NK-92 treated with Interleukin-12 subunit alpha and Interleukin-12 subunit beta, amount 100 ng/mL, for 24 hours (cell line): ENCODE data around the gene DDIT4.

Experiments
- DNase-seq: peaks from one replicate; lab custom pipeline; 2025; lab: John Stamatoyannopoulos, UW

The DDIT4 gene

DNA sequence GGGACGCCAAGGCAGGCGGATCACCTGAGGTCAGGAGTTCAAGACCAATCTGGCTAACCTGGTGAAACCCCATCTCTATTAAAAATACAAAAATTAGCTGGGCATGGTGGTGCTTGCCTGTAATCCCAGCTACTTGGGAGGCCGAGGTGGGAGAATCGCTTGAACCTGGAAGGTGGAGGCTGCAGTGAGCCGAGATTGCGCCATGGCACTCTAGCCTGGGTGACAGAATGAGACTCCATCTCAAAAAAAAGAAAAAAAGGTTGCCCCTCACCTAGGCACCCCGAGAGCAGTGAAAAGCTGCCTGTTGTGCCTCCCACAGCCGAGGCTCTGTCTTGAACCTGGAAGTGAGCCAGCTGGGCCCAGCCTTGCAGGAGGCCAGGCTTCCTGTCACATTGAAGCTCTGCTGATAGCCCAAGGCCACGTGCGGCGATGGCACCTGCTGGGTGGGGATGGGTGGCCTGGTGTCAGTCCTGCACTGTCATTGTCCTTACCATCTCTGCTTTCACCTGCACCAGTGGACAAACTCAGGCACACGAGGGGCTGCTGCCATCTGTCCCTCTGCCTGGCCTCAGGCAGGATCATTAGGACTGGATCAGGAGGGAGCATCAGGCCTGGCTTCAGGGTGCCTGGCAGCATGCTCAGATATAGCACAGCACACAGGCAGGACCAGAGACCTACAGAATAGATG is 43.2 kb downstream of the DDIT4 start:
- DNase-seq = peak; percentile 7

- peak; percentile 51 for DNase-seq
Observed at GRCh38 chr10:72318418-72319262, 44.9 kb downstream of the DDIT4 start.

DNA sequence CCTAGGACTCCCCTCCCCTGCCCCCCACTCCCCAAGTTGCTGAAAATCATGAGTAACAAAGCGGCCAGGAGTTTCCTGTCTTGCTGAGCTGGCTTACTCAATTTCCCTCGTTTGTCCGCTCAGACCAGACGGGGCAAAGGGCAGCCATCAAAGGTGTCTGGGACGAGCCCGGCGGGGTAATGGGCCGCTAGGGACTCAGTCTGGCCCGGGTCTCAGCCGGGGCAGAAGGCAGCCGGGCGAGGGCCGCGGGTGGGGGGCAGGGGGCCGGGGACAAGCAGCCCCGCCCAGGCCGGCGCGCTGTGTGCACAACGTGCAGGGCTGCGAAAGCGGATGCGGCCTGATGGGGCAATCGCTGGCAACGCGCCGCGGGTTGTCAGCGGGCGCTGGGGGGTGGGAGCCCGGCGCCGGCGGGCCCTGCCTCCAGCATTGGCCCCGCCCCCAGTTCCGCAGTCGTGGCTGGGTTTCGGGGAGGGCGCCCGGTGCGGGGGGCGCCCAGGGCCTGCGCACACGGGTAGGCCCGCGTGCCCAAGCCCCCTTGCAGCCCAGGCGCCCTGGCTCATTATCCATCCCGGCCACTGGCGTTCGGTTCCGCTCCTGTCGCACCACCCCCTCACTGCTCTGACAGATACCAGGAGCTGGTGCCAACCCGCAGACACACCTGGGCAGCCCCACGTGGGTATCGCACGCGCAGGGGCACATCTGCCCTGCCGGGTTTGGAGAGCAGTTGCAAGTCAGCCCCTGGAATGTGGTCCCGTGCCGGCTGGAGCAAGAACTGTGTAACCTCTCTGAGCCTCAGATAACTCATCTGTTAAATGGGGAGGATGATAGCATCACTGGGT is 45.9 kb downstream of the DDIT4 start:
- peak; percentile 90 for DNase-seq

- peak; percentile 83 for DNase-seq
Observed at GRCh38 chr10:72320676-72321247, 47.0 kb downstream of the DDIT4 start.

- DNase-seq = peak; percentile 29
Observed at GRCh38 chr10:72321248-72322029, 47.7 kb downstream of the DDIT4 start.

- DNase-seq = no peak
Observed at GRCh38 chr10:72322030-72322279, 48.2 kb downstream of the DDIT4 start.

DNA sequence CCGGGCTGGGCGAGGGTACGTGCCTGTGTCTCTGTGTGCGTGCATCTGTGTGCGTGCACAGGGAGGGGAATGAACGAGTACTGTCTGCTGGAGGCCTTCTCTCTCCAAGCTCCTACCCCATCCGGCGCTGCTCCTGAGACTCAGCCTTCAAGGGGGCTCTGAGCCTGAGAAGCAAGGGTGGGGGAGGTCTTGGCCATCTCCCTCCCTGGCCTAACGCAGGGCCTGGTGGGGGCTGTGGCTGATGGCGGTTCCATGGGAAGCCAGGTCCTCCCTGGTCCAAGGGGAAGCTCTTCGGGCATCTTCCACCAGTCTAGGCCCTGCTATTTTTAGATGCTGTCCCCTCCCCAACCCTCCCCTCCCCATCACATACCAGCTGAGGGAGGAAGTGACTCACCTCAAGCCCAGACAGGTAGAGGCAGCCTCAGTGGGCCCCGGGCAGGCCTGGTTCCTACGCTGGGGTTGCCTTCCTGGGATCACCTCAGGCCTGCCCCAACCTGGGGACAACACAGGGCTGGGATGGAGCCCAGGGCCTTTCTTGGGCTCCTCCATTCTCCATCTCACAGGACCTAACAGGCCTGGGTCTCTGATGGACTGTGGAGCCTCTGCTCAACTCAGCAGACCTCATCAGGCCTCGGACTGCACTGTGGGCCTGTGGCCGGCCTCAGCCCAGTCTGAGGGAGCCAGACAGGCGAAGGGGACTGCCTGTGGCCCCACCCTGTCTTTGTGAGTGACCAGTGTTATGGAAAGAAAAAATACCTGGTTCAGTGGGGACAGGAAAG is 48.7 kb downstream of the DDIT4 start:
- peak; percentile 68 for DNase-seq

GRCh38 chr10:72323108-72323749 is 49.5 kb downstream of the DDIT4 start:
- no peak for DNase-seq

DNA sequence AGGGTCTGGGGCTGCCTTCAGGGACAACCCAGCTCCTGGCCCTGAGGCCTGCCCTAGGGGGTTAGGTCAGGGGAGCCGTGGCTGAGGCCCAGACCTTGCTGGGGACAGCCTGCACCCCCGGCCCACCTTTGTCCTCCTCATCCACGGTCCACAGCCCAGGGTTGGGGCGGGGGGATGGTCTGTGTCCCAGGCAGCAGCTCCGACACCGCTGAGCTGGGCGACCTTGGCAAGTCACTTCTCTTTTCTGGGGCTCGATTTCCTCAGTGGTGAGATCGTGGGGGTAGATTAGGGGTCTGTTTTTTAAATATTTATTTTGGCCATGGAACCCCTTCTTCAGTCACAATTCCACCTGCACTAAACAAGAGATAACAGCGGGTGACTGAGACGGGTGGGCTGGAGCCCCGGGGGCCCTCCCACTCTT is 50.1 kb downstream of the DDIT4 start:
- no peak for DNase-seq
